ENCODE results near the gene FAM110D. TPM values are rescaled to one million over a fixed set of nuclear protein-coding genes. Genes with fewer than 3 reads are reported as not detected.

The FAM110D gene
- total and polyA plus RNA-seq, 2 donors (not counting 1 experiment from before 2014, with no cell fraction given): not detected

DNA sequence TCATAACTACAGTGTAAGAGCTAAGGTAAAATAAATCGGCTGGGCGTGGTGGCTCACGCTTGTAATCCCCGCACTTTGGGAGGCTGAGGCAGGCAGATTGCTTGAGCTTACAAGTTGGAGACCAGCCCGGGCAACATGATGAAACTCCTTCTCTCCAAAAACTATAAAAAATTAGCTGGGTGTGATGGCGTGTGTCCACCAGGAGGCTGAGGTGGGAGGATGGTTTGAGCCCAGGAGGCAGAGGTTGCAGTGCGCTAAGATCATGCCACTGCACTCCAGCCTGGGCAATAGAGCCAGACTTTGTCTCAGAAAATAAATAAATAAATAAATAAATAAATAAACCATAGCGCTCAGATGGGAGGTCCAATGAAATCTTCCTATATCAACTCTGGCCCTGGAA, 16.7 kb upstream of the FAM110D start:
- no peak for TF ChIP-seq EZH2 (IDR thresholded peaks at IDR 0.05; ENCODE audit: borderline replicate concordance, insufficient read depth, low read depth, low read length, poor library complexity, severe bottlenecking)
- TF ChIP-seq, protein P1, sequence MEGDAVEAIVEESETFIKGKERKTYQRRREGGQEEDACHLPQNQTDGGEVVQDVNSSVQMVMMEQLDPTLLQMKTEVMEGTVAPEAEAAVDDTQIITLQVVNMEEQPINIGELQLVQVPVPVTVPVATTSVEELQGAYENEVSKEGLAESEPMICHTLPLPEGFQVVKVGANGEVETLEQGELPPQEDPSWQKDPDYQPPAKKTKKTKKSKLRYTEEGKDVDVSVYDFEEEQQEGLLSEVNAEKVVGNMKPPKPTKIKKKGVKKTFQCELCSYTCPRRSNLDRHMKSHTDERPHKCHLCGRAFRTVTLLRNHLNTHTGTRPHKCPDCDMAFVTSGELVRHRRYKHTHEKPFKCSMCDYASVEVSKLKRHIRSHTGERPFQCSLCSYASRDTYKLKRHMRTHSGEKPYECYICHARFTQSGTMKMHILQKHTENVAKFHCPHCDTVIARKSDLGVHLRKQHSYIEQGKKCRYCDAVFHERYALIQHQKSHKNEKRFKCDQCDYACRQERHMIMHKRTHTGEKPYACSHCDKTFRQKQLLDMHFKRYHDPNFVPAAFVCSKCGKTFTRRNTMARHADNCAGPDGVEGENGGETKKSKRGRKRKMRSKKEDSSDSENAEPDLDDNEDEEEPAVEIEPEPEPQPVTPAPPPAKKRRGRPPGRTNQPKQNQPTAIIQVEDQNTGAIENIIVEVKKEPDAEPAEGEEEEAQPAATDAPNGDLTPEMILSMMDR (IDR thresholded peaks at IDR 0.05): no peak
- CTCF ChIA-PET: interaction anchor here (0.8 to 13.1 kb wide), 4 partner anchors 37 to 246 kb away, joined by 3 to 336 read pairs (median 4); partner anchors contain the start of gene PDIK1L
- Histone ChIP-seq H3K79me2 (ENCODE audit: control insufficient read depth, insufficient read depth, low read length) (no peaks in the 10 kb centered on the region), H3K27me3 (replicated peaks in 1 of 4; ENCODE audit: control extremely low read depth in 1 of 4, control insufficient read depth in 3 of 4, insufficient read depth in 4 of 4, low read length in 3 of 4) (peaks cover 0 to 6% (median 0%) of the 10 kb centered on the region in 4 experiments), H3K9me3 (ENCODE audit: control extremely low read depth in 1 of 3, control insufficient read depth in 2 of 3, insufficient read depth in 1 of 3, low read length in 2 of 3) (no peaks in the 10 kb centered on the region), H3K36me3 (replicated peaks in 1 of 2; ENCODE audit: control extremely low read depth in 1 of 2, control insufficient read depth in 1 of 2, extremely low read depth in 1 of 2, insufficient read depth in 2 of 2, low read length in 1 of 2) (no peaks in the 10 kb centered on the region), H3K27ac (ENCODE audit: low read length in 2 of 2) (no peak overlapping the region), H2AFZ (ENCODE audit: insufficient read depth, low read depth, low read length, poor library complexity, severe bottlenecking) (no peak overlapping the region), H3K4me1 (ENCODE audit: control insufficient read depth in 2 of 2, insufficient read depth in 2 of 2, low read length in 2 of 2) (peaks cover 4 to 6% of the 10 kb centered on the region in 2 donors), H3K4me3 (ENCODE audit: control extremely low read depth in 1 of 5, extremely low read depth in 1 of 5, insufficient read depth in 1 of 5, low read depth in 2 of 5, low read length in 4 of 5) (no peak overlapping the region), H3K4me2 (replicated peaks; ENCODE audit: low read depth, low read length, poor library complexity, severe bottlenecking) (no peak overlapping the region), H3K9ac (ENCODE audit: low read length) (no peak overlapping the region), H4K20me1 (ENCODE audit: control insufficient read depth, insufficient read depth, low read length, poor library complexity, severe bottlenecking) (no peaks in the 10 kb centered on the region)
- POLR2A ChIA-PET: interaction anchor here (0.6 kb wide), 1 partner anchor 78 kb away, joined by 4 read pairs; no protein-coding TSS in a partner anchor
- ATAC-seq (ENCODE audit: low read depth) (no peak), DNase-seq (no peak)
- intact Hi-C loops (cut with micrococcal nuclease): loop anchor here (10.0 kb wide), 1 partner anchor 247 kb away; no protein-coding TSS in a partner anchor
- H3K4me3 Mint-ChIP-seq: no peak overlapping the region
- no peaks in the 10 kb centered on the region for H3K9me3 Mint-ChIP-seq (ENCODE audit: insufficient read depth)
- H3K4me1 Mint-ChIP-seq: peaks cover 3% of the 10 kb centered on the region
- peaks cover 3% of the 10 kb centered on the region for H3K27me3 Mint-ChIP-seq
- WGBS (ENCODE audit: insufficient coverage): 100% methylated on average over 4 of the region's 8 CpGs
- no peak overlapping the region for H3K27ac Mint-ChIP-seq

Measured in B cell (primary cell).